HepG2 (cell line): ENCODE measurements around the gene ST14. TPM values are rescaled to one million over a fixed set of nuclear protein-coding genes. Genes with fewer than 3 reads are reported as not detected.

Source experiments
- DPF2 ChIP-seq: sonication (generic); formaldehyde crosslinking; IDR thresholded peaks from 2 replicates; pipeline ENCODE4 v1.4.0; 2020; ENCODE audit warnings: mild to moderate bottlenecking, low read depth, missing genetic modification reagents, borderline replicate concordance
- FIP1L1 ChIP-seq: fragments of 200-400 bp; formaldehyde crosslinking; IDR thresholded peaks from 2 replicates; pipeline ENCODE4 v1.6.1; 2018; ENCODE audit warnings: low read depth, mild to moderate bottlenecking, low read length, moderate library complexity, borderline replicate concordance; ENCODE audit not compliant: insufficient read depth
- GMEB1 ChIP-seq: sonication (generic); formaldehyde crosslinking; IDR thresholded peaks from 2 replicates; pipeline ENCODE4 v1.5.1; 2020; ENCODE audit warnings: missing genetic modification reagents, mild to moderate bottlenecking, borderline replicate concordance
- GTF2F1 ChIP-seq: fragments of 150-350 bp; IDR thresholded peaks from 2 replicates; pipeline ENCODE4 v1.6.1; 2014; ENCODE audit warnings: low read length
- HMGXB3 ChIP-seq: sonication (generic); formaldehyde crosslinking; IDR thresholded peaks from 2 replicates; pipeline ENCODE4 v1.4.0; 2020; ENCODE audit warnings: missing genetic modification reagents, borderline replicate concordance
- JUN ChIP-seq: sonication (generic); formaldehyde crosslinking; IDR thresholded peaks from 2 replicates; pipeline ENCODE4 v1.4.0; 2020; ENCODE audit warnings: mild to moderate bottlenecking, missing genetic modification reagents
- MXI1 ChIP-seq: IDR thresholded peaks from 3 replicates; pipeline ENCODE4 v1.6.1; 2012; ENCODE audit warnings: low read depth, low read length, inconsistent platforms, borderline replicate concordance
- REL ChIP-seq: sonication (generic); formaldehyde crosslinking; conservative IDR thresholded peaks from 2 replicates; pipeline ENCODE4 v1.8.0; 2022; ENCODE audit warnings: mild to moderate bottlenecking, missing genetic modification reagents, moderate library complexity
- TBX2 ChIP-seq: sonication (generic); formaldehyde crosslinking; IDR thresholded peaks from 2 replicates; pipeline ENCODE4 v1.5.0; 2020; ENCODE audit warnings: missing genetic modification reagents, mild to moderate bottlenecking, borderline replicate concordance
- ZFP41 ChIP-seq: sonication (generic); formaldehyde crosslinking; IDR thresholded peaks from 2 replicates; pipeline ENCODE4 v1.4.0; 2020; ENCODE audit warnings: mild to moderate bottlenecking, missing genetic modification reagents, borderline replicate concordance
- ZNF224 ChIP-seq: sonication (generic); formaldehyde crosslinking; IDR thresholded peaks from 2 replicates; pipeline ENCODE4 v1.5.0; 2020; ENCODE audit warnings: mild to moderate bottlenecking, missing genetic modification reagents
- ZNF24 ChIP-seq: fragments of 450-650 bp; IDR thresholded peaks from 2 replicates; pipeline ENCODE4 v1.6.1; 2017; ENCODE audit warnings: antibody characterized with exemption, mild to moderate bottlenecking
- ZNF343 ChIP-seq: sonication (generic); formaldehyde crosslinking; IDR thresholded peaks from 2 replicates; pipeline ENCODE4 v1.4.0; 2020; ENCODE audit warnings: mild to moderate bottlenecking, missing genetic modification reagents
- ZNF605 ChIP-seq: sonication (generic); formaldehyde crosslinking; IDR thresholded peaks from 2 replicates; pipeline ENCODE4 v1.8.0; 2022; ENCODE audit warnings: mild to moderate bottlenecking, missing genetic modification reagents
- ZNF749 ChIP-seq: sonication (generic); formaldehyde crosslinking; IDR thresholded peaks from 2 replicates; pipeline ENCODE4 v1.8.0; 2022; ENCODE audit warnings: mild to moderate bottlenecking, missing genetic modification reagents, moderate library complexity, borderline replicate concordance
- polyA plus RNA-seq, 8 experiments: library from polyadenylated mRNA; depleted of rRNA in 3 of 8; stranded (reverse) in 7 of 8; unstranded in 1 of 8; fragments of >200 nt; fragmentation: Illumina TruSeq in 4 of 8; extraction: Trizol in 4 of 8; gene quantifications; 2 replicates each; pipeline versions ENCODE4 v1.2.1 to v1.2.3, GENCODE V29; 2011 to 2016; ENCODE audit warnings: low read depth in 4 of 8, missing spikeins in 1 of 8, mixed read lengths in 1 of 8; ENCODE audit not compliant: insufficient read depth in 1 of 8
- total RNA-seq, 5 experiments: library from RNA; depleted of rRNA; stranded (reverse); fragments of >200 nt; fragmentation: Illumina TruSeq; extraction: Trizol; gene quantifications; 2 replicates each; pipeline ENCODE4 v1.2.3, GENCODE V29; 2016; ENCODE audit warnings: low read depth in 1 of 5
- TF ChIP-seq, protein P1 (sequence below): sonication (generic); formaldehyde crosslinking; conservative IDR thresholded peaks from 2 replicates; pipeline ENCODE4 v1.4.0; 2020; ENCODE audit warnings: missing genetic modification reagents
- TF ChIP-seq, protein P2 (sequence below): sonication (generic); formaldehyde crosslinking; conservative IDR thresholded peaks from 2 replicates; pipeline ENCODE4 v1.4.0; 2020; ENCODE audit warnings: missing genetic modification reagents

ST14 gene
- total and polyA plus RNA-seq, 2 of the 13 experiments (the other 11 are each of a cell fraction or from before 2014, with no cell fraction given), result 0.88 to 1.4 TPM

- TF ChIP-seq HMGXB3 (CRISPR knock-in tag), result no peak; the same call in 1 of the 2 replicates
- TF ChIP-seq, protein P1, sequence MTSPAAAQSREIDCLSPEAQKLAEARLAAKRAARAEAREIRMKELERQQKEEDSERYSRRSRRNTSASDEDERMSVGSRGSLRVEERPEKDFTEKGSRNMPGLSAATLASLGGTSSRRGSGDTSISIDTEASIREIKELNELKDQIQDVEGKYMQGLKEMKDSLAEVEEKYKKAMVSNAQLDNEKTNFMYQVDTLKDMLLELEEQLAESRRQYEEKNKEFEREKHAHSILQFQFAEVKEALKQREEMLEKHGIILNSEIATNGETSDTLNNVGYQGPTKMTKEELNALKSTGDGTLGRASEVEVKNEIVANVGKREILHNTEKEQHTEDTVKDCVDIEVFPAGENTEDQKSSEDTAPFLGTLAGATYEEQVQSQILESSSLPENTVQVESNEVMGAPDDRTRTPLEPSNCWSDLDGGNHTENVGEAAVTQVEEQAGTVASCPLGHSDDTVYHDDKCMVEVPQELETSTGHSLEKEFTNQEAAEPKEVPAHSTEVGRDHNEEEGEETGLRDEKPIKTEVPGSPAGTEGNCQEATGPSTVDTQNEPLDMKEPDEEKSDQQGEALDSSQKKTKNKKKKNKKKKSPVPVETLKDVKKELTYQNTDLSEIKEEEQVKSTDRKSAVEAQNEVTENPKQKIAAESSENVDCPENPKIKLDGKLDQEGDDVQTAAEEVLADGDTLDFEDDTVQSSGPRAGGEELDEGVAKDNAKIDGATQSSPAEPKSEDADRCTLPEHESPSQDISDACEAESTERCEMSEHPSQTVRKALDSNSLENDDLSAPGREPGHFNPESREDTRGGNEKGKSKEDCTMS, result no peak
- no peak for TF ChIP-seq FIP1L1
- no peak for TF ChIP-seq ZNF343 (CRISPR knock-in tag)
- no peak; the same call in 1 of the 2 replicates for TF ChIP-seq ZNF605 (CRISPR knock-in tag)
- no peak for TF ChIP-seq ZNF224 (CRISPR knock-in tag)
- TF ChIP-seq ZFP41, result 0 out of 2 replicates have a peak, but pooled peaks have one; percentile 30
- peak; percentile 93 for TF ChIP-seq ZNF749 (CRISPR knock-in tag)
- no peak for TF ChIP-seq REL (CRISPR knock-in tag)
- peak; percentile 61 for TF ChIP-seq JUN (CRISPR knock-in tag)
- TF ChIP-seq, protein P2, sequence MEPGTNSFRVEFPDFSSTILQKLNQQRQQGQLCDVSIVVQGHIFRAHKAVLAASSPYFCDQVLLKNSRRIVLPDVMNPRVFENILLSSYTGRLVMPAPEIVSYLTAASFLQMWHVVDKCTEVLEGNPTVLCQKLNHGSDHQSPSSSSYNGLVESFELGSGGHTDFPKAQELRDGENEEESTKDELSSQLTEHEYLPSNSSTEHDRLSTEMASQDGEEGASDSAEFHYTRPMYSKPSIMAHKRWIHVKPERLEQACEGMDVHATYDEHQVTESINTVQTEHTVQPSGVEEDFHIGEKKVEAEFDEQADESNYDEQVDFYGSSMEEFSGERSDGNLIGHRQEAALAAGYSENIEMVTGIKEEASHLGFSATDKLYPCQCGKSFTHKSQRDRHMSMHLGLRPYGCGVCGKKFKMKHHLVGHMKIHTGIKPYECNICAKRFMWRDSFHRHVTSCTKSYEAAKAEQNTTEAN (CRISPR knock-in tag), result peak; percentile 5; the same call in 1 of the 2 replicates
- no peak for TF ChIP-seq GTF2F1
- no peak; the same call in 1 of the 2 replicates for TF ChIP-seq GMEB1 (CRISPR knock-in tag)
- peak; percentile 95 for TF ChIP-seq TBX2 (CRISPR knock-in tag)
- peak; percentile 83 for TF ChIP-seq DPF2 (CRISPR knock-in tag)
- TF ChIP-seq ZNF24, result no peak
- peak; percentile 22; the same call in 1 of the 3 replicates for TF ChIP-seq MXI1
Measured at GRCh38 chr11:130181295-130182272, 22.0 kb downstream of the ST14 start (continued).
